GM21390 (cell line): Measurements from ENCODE around the gene STK31.
"Not testable (repeated sequence)": the region's sequence is repeated elsewhere in the genome, so short reads cannot be mapped to it uniquely, and the experiment has no call there.

Experiments
- ATAC-seq: cut with Tn5 transposase; IDR thresholded peaks from one replicate; pipeline ENCODE4 v1.9.1; 2021; ENCODE audit not compliant: unreplicated experiment

The STK31 gene, protein sequence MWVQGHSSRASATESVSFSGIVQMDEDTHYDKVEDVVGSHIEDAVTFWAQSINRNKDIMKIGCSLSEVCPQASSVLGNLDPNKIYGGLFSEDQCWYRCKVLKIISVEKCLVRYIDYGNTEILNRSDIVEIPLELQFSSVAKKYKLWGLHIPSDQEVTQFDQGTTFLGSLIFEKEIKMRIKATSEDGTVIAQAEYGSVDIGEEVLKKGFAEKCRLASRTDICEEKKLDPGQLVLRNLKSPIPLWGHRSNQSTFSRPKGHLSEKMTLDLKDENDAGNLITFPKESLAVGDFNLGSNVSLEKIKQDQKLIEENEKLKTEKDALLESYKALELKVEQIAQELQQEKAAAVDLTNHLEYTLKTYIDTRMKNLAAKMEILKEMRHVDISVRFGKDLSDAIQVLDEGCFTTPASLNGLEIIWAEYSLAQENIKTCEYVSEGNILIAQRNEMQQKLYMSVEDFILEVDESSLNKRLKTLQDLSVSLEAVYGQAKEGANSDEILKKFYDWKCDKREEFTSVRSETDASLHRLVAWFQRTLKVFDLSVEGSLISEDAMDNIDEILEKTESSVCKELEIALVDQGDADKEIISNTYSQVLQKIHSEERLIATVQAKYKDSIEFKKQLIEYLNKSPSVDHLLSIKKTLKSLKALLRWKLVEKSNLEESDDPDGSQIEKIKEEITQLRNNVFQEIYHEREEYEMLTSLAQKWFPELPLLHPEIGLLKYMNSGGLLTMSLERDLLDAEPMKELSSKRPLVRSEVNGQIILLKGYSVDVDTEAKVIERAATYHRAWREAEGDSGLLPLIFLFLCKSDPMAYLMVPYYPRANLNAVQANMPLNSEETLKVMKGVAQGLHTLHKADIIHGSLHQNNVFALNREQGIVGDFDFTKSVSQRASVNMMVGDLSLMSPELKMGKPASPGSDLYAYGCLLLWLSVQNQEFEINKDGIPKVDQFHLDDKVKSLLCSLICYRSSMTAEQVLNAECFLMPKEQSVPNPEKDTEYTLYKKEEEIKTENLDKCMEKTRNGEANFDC

DNA sequence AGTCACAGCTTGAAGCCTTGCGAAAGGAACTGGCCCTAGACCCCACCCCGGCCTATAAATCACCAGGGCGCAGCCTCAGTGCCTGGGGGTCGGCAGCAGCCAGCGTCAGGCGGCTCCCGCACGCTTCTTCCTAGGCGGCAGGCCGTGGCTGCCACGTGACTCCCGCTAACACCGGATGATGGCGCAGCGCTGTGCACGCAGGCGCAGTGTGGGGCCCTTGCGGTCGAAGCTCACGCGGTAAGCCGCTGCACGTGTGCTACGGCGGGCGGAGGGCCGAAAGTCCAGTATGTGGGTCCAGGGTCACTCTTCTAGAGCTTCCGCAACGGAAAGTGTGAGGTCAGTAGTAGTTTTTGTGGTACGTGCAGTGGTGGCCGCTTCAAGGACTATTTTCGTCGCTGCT, at the start of gene STK31:
STK31 (plus strand) TSS at position 220 of the 400 bp plus-strand sequence; CDS start at position 287, 67 bp downstream.
- ATAC-seq: no peak

GRCh38 chr7:23661385-23661784, 48.6 kb upstream of the STK31 start:
- no peak for ATAC-seq

- ATAC-seq: no peak
These were observed 47.7 kb upstream of the STK31 start for GRCh38 chr7:23662124-23662983.

- no peak for ATAC-seq
These were observed 47.1 kb upstream of the STK31 start for GRCh38 chr7:23662984-23663313.

GRCh38 chr7:23664122-23664521, 45.9 kb upstream of the STK31 start:
- no peak for ATAC-seq

GRCh38 chr7:23672033-23672432, 38.0 kb upstream of the STK31 start:
- ATAC-seq: no peak

DNA sequence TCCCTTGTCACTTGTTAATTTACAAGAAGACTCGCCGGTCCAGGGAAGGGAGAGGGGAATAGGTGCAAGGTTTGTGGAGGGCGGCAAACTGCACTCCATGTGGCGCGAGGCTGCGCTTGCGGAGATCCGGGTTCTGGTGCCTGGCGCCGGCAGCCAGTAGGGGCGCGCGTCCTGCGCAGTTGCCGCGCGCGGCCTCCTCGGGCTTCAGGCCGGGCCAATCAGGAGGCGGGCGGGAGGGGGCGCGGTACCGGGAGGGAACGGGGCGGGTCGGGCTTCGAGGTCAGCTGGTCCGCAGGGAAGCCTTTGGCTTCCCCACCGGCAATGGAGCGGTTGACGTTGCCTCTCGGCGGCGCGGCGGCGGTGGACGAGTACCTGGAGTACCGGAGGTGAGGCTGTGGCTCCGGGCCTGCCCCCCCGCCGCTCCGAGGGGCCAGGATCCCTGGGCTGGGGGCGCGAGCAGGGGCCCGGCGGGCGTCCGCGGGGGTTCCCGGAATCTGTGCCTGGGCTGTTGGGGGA, 30.1 kb upstream of the STK31 start, which contains the start of gene FAM221A:
FAM221A (plus strand) TSS at position 302 of the 516 bp plus-strand sequence; CDS start at position 322, 20 bp downstream.
- ATAC-seq: peak; percentile 97

GRCh38 chr7:23680414-23681405, 29.3 kb upstream of the STK31 start:
- peak; percentile 51 for ATAC-seq

DNA sequence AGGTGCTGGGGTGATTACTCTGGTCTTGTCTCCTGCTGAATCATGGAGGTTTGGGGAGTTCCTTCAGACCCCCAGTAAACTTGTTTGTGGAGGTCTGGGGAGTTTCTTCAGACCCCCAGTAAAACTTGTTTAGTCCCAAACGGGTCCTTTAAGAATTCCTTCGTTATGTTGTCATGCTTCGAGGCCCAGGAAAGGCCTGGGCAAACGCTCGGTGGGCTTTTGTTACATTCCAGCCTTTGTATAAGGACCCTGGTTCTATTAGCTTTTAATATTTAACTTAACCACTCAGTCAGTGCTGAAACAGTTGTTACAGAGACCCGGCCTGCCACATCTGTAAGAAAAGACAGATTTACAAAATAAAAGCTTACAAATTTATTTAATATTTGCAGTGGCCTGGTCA, 26.0 kb upstream of the STK31 start:
- ATAC-seq: not testable (repeated sequence)

- ATAC-seq: no peak
These were observed 24.3 kb upstream of the STK31 start for GRCh38 chr7:23685731-23686130.

GRCh38 chr7:23687011-23687410, 23.0 kb upstream of the STK31 start:
- ATAC-seq: no peak

DNA sequence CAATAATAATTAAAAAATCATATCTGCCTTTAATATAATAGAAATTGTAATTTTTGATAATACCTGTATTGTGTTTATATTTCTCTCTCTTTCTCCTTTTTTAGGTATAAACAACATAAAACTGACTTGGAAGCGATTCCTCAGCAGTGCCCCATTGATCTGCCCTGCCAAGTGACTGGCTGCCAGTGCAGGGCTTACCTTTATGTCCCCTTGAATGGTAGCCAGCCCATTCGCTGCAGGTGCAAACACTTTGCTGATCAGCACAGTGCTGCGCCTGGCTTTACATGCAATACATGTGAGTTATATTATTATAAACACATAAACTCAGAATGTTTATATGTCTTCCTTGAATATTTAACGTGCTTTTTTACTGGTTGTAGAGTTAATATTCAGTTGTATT, 20.9 kb upstream of the STK31 start:
- ATAC-seq: no peak

DNA sequence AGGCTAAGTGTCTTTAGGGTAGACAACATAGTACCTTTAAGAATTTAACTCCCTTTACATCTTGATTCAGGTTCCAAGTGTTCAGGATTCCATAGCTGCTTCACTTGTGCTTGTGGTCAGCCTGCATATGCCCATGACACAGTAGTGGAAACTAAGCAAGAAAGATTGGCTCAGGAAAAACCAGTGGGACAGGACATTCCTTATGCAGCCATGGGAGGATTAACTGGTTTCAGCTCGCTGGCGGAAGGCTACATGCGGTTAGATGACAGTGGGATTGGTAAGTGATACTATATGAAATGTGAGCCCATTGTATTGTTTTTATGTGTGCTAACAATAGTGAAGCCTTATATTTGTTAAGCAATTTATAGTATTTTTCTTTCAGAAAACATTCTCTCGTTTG, 18.7 kb upstream of the STK31 start:
- no peak for ATAC-seq

GRCh38 chr7:23693224-23693623, 16.8 kb upstream of the STK31 start:
- no peak for ATAC-seq

DNA sequence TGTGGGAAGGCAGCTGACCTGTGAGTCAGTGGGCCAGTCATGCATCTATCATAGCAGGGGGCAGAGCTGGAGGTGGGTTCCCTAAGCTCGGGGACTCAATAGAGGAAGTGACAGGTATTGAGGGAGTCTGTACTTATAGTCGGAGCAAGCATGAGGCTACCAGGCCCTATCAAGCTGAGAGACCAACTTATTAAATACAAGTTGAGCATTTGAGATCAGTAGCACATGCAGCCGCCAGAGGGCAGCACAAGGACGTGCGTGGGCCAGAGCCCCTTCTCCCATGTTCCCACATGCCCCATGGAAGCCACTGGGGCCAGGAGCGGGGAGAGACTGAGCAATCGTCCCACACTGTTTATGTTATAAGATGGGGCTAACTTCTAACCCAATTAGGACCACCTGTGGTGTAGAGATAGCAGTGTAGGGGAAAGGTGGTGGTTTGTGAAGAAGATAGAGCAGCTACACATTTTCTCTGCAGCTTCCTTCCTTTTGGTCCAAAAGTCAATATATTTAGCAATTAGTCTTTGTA, 13.0 kb upstream of the STK31 start:
- ATAC-seq: no peak

DNA sequence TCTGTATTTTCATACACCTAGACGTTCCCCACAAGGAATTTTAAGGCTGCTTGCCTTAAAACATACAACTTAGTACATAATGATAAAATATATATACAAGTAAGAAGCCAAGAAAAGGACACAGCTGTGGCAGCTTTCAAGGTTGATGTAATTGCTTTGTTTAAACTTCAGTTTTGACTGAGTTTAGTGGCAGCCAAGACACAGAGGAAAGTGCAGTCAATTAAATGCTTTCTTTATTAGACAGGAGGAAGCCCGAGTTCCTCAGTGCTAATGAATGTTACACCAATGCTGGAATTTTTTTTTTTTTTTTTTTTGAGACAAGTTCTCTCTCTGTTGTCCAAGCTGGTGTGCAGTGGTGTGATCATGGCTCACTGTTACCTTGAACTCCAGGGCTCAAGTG, 11.2 kb upstream of the STK31 start:
- ATAC-seq: no peak

GRCh38 chr7:23700046-23700445, 10.0 kb upstream of the STK31 start:
- no peak for ATAC-seq

DNA sequence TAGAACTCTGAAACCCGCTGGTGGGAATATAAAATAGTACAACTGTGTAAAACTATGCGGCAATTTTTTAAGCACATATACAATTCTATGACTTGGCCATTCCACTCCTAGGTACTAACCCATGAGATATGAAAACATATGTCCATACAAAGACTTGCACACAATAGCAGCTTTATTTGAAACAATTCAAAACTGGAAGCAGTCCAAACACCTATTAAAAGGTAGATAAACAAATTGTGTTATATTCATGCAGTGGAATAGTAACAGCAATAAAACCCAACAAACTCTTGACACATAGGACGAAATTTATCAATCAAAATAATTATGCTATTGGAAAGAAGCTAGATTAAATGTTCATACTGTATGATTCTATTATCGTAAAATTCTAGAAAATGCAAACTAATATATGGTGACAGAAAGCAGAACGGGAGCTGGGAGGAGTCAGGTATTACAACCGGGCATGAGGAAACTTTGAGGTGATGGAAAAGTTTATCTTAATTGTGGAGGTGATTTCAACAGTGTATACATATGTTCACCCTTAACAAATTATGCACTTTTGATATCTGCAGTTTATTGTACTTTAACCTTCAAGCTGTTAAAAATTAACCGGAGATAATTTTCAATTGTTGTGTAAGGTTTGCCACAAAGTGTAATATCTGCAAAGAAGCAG, 803 bp upstream of the STK31 start:
- ATAC-seq: no peak
